ENCODE data around the gene ARHGEF3. TPM values are rescaled to one million over a fixed set of nuclear protein-coding genes. Genes with fewer than 3 reads are reported as not detected.

The ARHGEF3 gene
- total RNA-seq, 5 donors from 2014 or later (not counting 1 experiment from before 2014, with no cell fraction given) = 93.4 to 132 (median 124) TPM

GRCh38 chr3:56682462-56683121, 119.2 kb downstream of the ARHGEF3 start:
- H3K27ac Mint-ChIP-seq = peak overlapping the region; percentile 94 to 96
- no peaks in the 10 kb centered on the region for H3K27me3 ChIP-seq (replicated peaks in 1 of 2; ENCODE audit: control insufficient read depth in 2 of 2, extremely low read depth in 1 of 2, insufficient read depth in 2 of 2, low read length in 1 of 2)
- peaks cover 6 to 17% of the 10 kb centered on the region in 2 experiments for H3K4me1 ChIP-seq (ENCODE audit: control insufficient read depth in 1 of 2, extremely low read depth in 1 of 2, insufficient read depth in 2 of 2, low read length in 2 of 2)
- under 1% methylated on average over 37 of the region's 58 CpGs for WGBS (ENCODE audit: insufficient coverage)
- H3K27me3 Mint-ChIP-seq = no peaks in the 10 kb centered on the region
- H3K4me3 ChIP-seq (ENCODE audit: control insufficient read depth in 1 of 2, extremely low read depth in 1 of 2, low read length in 1 of 2) = peak overlapping the region; percentile 85 to 98
- H3K9me3 ChIP-seq = no peaks in the 10 kb centered on the region
- DNase-seq = peak; percentile 63 to 87 (median 73)
- peaks cover 0 to 9% of the 10 kb centered on the region in 2 donors for H3K36me3 ChIP-seq (ENCODE audit: control insufficient read depth in 2 of 2, extremely low read depth in 1 of 2, insufficient read depth in 1 of 2, low read length in 1 of 2)
- peaks cover 43 to 51% (median 46%) of the 10 kb centered on the region in 3 donors for H3K4me1 Mint-ChIP-seq
- H3K36me3 Mint-ChIP-seq = peaks cover 20% of the 10 kb centered on the region
- ATAC-seq (replicated peaks in 1 of 4) = peak; percentile 76 to 80 (median 78)
- peak overlapping the region; percentile 94 to 95 (median 94) for H3K4me3 Mint-ChIP-seq
- peak overlapping the region; percentile 99 for H3K27ac ChIP-seq (ENCODE audit: low read length)
- ChIA-PET CTCF (interaction anchor here in 1 of 2 donors (0.5 to 1.7 kb wide), 10 partner anchors 14 to 216 kb away, joined by 3 to 12 read pairs (median 4); partner anchors contain the start of gene ARHGEF3), POLR2A (interaction anchor here (0.5 to 1.6 kb wide), 13 partner anchors 11 to 873 kb away, joined by 3 to 10 read pairs (median 4); partner anchors contain the start of genes ARHGEF3 (in 1 of the 2), CCDC66 (in 1 of the 2) and PDE12 (in 1 of the 2))
- H3K9me3 Mint-ChIP-seq = no peaks in the 10 kb centered on the region

GRCh38 chr3:56681984-56682461, 119.7 kb downstream of the ARHGEF3 start:
- 2% methylated on average over 8 of the region's 10 CpGs for WGBS (ENCODE audit: insufficient coverage)
- peaks cover 0 to 9% of the 10 kb centered on the region in 2 donors for H3K36me3 ChIP-seq (ENCODE audit: control insufficient read depth in 2 of 2, extremely low read depth in 1 of 2, insufficient read depth in 1 of 2, low read length in 1 of 2)
- peak overlapping the region; percentile 99 for H3K27ac ChIP-seq (ENCODE audit: low read length)
- Mint-ChIP-seq H3K4me3 (peak overlapping the region; percentile 94 to 95 (median 94)), H3K27ac (peak overlapping the region; percentile 94 to 96), H3K4me1 (peaks cover 49 to 57% (median 51%) of the 10 kb centered on the region in 3 donors), H3K9me3 (no peaks in the 10 kb centered on the region), H3K27me3 (no peaks in the 10 kb centered on the region), H3K36me3 (peaks cover 25% of the 10 kb centered on the region)
- no peaks in the 10 kb centered on the region for H3K27me3 ChIP-seq (replicated peaks in 1 of 2; ENCODE audit: control insufficient read depth in 2 of 2, extremely low read depth in 1 of 2, insufficient read depth in 2 of 2, low read length in 1 of 2)
- POLR2A ChIA-PET = interaction anchor here (0.5 to 1.6 kb wide), 9 partner anchors 11 to 874 kb away, joined by 3 to 10 read pairs (median 4); partner anchors contain the start of genes CCDC66 (in 1 of the 2) and PDE12 (in 1 of the 2)
- CTCF ChIA-PET = interaction anchor here in 1 of 2 donors (0.8 to 1.7 kb wide), 8 partner anchors 14 to 124 kb away, joined by 3 to 12 read pairs (median 5); partner anchors contain the start of gene ARHGEF3
- peaks cover 6 to 17% of the 10 kb centered on the region in 2 experiments for H3K4me1 ChIP-seq (ENCODE audit: control insufficient read depth in 1 of 2, extremely low read depth in 1 of 2, insufficient read depth in 2 of 2, low read length in 2 of 2)
- DNase-seq (no peak), ATAC-seq (replicated peaks in 1 of 4) (no peak)
- peak overlapping the region; percentile 85 to 98 for H3K4me3 ChIP-seq (ENCODE audit: control insufficient read depth in 1 of 2, extremely low read depth in 1 of 2, low read length in 1 of 2)
- H3K9me3 ChIP-seq = no peaks in the 10 kb centered on the region

GRCh38 chr3:56680054-56680580, 121.6 kb downstream of the ARHGEF3 start:
- ATAC-seq (replicated peaks in 1 of 4) = no peak
- CTCF ChIA-PET = interaction anchor here in 1 of 2 donors (0.7 to 1.6 kb wide), 4 partner anchors 25 to 122 kb away, joined by 3 to 5 read pairs (median 4); partner anchors contain the start of gene ARHGEF3
- Mint-ChIP-seq H3K4me1 (peaks cover 67 to 72% (median 68%) of the 10 kb centered on the region in 3 donors), H3K36me3 (peaks cover 26% of the 10 kb centered on the region), H3K27ac (no peak overlapping the region), H3K9me3 (no peaks in the 10 kb centered on the region), H3K27me3 (no peaks in the 10 kb centered on the region), H3K4me3 (peak overlapping the region in 2 of 3 donors; percentile 13 to 39)
- DNase-seq = no peak
- no peak overlapping the region for H3K4me3 ChIP-seq (ENCODE audit: control insufficient read depth in 1 of 2, extremely low read depth in 1 of 2, low read length in 1 of 2)
- H3K27me3 ChIP-seq (replicated peaks in 1 of 2; ENCODE audit: control insufficient read depth in 2 of 2, extremely low read depth in 1 of 2, insufficient read depth in 2 of 2, low read length in 1 of 2) = no peaks in the 10 kb centered on the region
- peaks cover 6 to 17% of the 10 kb centered on the region in 2 experiments for H3K4me1 ChIP-seq (ENCODE audit: control insufficient read depth in 1 of 2, extremely low read depth in 1 of 2, insufficient read depth in 2 of 2, low read length in 2 of 2)
- no peak overlapping the region for H3K27ac ChIP-seq (ENCODE audit: low read length)
- POLR2A ChIA-PET = interaction anchor here in 1 of 2 donors (1.1 kb wide), 1 partner anchor 14 kb away, joined by 3 read pairs; no protein-coding TSS in a partner anchor
- no peaks in the 10 kb centered on the region for H3K9me3 ChIP-seq
- H3K36me3 ChIP-seq (ENCODE audit: control insufficient read depth in 2 of 2, extremely low read depth in 1 of 2, insufficient read depth in 1 of 2, low read length in 1 of 2) = peaks cover 0 to 9% of the 10 kb centered on the region in 2 donors

Other genes with a start within 250 kb of the ARHGEF3 start
- gene CCDC66, start 244.8 kb downstream of the ARHGEF3 start, total RNA-seq = 10 to 100 TPM; 57.8 to 75.2 (median 72.6) TPM
- gene TASOR, start 118.7 kb downstream of the ARHGEF3 start, total RNA-seq = 10 to 100 TPM; 69.5 to 81.7 (median 75.8) TPM